Thoracic aorta (tissue), 2 donors: ENCODE data around the gene ADAMTS13. TPM values are rescaled to one million over a fixed set of nuclear protein-coding genes. Genes with fewer than 3 reads are reported as not detected.

Source experiments
- ATAC-seq: fragments of 150-250 bp; one replicate; pipeline ENCODE4 v1.8.0; 2017; ENCODE audit warnings: low read depth; ENCODE audit not compliant: insufficient number of reproducible peaks, low FRiP score
- DNase-seq: peaks from one replicate; pipeline ENCODE4 v3.0.0-alpha.2; 2020; ENCODE audit warnings: low spot score
- H3K27ac ChIP-seq, 2 donors: fragments of 200-600 bp; sonication (generic); 1 replicate in 1 of 2; 2 replicates in 1 of 2; pipeline ENCODE4 v1.5.1; 2016; ENCODE audit warnings: mild to moderate bottlenecking in 2 of 2, moderate library complexity in 2 of 2
- H3K27me3 ChIP-seq: fragments of 200-600 bp; sonication (generic); replicated peaks from 2 replicates; pipeline ENCODE4 v1.6.0; 2016; ENCODE audit warnings: mild to moderate bottlenecking; ENCODE audit not compliant: insufficient read depth
- H3K36me3 ChIP-seq: fragments of 200-600 bp; sonication (generic); one replicate; pipeline ENCODE4 v1.5.1; 2016
- H3K4me1 ChIP-seq, 2 donors: fragments of 200-600 bp; sonication (generic); 1 replicate in 1 of 2; 2 replicates in 1 of 2; pipeline versions ENCODE4 v1.5.1 to v1.6.0; 2016; ENCODE audit warnings: low read depth in 2 of 2, mild to moderate bottlenecking in 1 of 2; ENCODE audit not compliant: control insufficient read depth in 1 of 2
- H3K4me3 ChIP-seq: fragments of 200-600 bp; sonication (generic); 2 replicates; pipeline ENCODE4 v1.5.1; 2016; ENCODE audit warnings: mild to moderate bottlenecking
- H3K9me3 ChIP-seq: fragments of 200-600 bp; sonication (generic); 2 replicates; pipeline ENCODE4 v1.5.1; 2016
- CTCF ChIP-seq: fragments of 200-600 bp; sonication (generic); IDR thresholded peaks from one replicate; pipeline ENCODE4 v1.5.1; 2019; ENCODE audit warnings: antibody characterized with exemption
- total RNA-seq, 2 donors: library from RNA; depleted of rRNA; stranded (reverse); fragments of >200 nt; gene quantifications; one replicate each; pipeline versions ENCODE4 v1.1.0 to v1.2.3, GENCODE V29; 2016

Gene ADAMTS13
- total RNA-seq, 2 donors from 2014 or later: 1.3 to 6.0 TPM

- no peak for TF ChIP-seq CTCF
- Histone ChIP-seq H3K36me3 (peaks cover 8% of the 10 kb centered on the region), H3K27ac (no peak overlapping the region), H3K4me1 (peaks cover 0 to 11% of the 10 kb centered on the region in 2 donors), H3K27me3 (no peaks in the 10 kb centered on the region), H3K9me3 (no peaks in the 10 kb centered on the region), H3K4me3 (no peak overlapping the region)
- no peak for ATAC-seq
- no peak for DNase-seq
These were observed 41.9 kb downstream of the ADAMTS13 start for GRCh38 chr9:133463864-133464615.

GRCh38 chr9:133464638-133465037 is 42.5 kb downstream of the ADAMTS13 start:
- Histone ChIP-seq H3K4me1 (peaks cover 0 to 8% of the 10 kb centered on the region in 2 donors), H3K36me3 (peaks cover 8% of the 10 kb centered on the region), H3K4me3 (no peak overlapping the region), H3K27me3 (no peaks in the 10 kb centered on the region), H3K27ac (no peak overlapping the region), H3K9me3 (no peaks in the 10 kb centered on the region)
- ATAC-seq (no peak), DNase-seq (no peak)
- no peak for TF ChIP-seq CTCF

- H3K9me3 ChIP-seq: no peaks in the 10 kb centered on the region
- DNase-seq: no peak
- peaks cover 8% of the 10 kb centered on the region for H3K36me3 ChIP-seq
- TF ChIP-seq CTCF: no peak
- H3K27me3 ChIP-seq: no peaks in the 10 kb centered on the region
- peaks cover 0 to 3% of the 10 kb centered on the region in 2 donors for H3K4me1 ChIP-seq
- no peak overlapping the region for H3K27ac ChIP-seq
- H3K4me3 ChIP-seq: no peak overlapping the region
- ATAC-seq: no peak
These were observed 43.8 kb downstream of the ADAMTS13 start for GRCh38 chr9:133465984-133466383.

GRCh38 chr9:133467101-133467500 is 44.9 kb downstream of the ADAMTS13 start:
- no peaks in the 10 kb centered on the region for H3K27me3 ChIP-seq
- no peak for DNase-seq
- no peaks in the 10 kb centered on the region for H3K9me3 ChIP-seq
- no peak overlapping the region for H3K27ac ChIP-seq
- no peak overlapping the region for H3K4me3 ChIP-seq
- ATAC-seq: no peak
- TF ChIP-seq CTCF: no peak
- no peaks in the 10 kb centered on the region for H3K4me1 ChIP-seq
- peaks cover 8% of the 10 kb centered on the region for H3K36me3 ChIP-seq

GRCh38 chr9:133468374-133468773 is 46.2 kb downstream of the ADAMTS13 start:
- Histone ChIP-seq H3K9me3 (no peaks in the 10 kb centered on the region), H3K4me1 (no peaks in the 10 kb centered on the region), H3K36me3 (peaks cover 8% of the 10 kb centered on the region), H3K4me3 (no peak overlapping the region), H3K27ac (no peak overlapping the region), H3K27me3 (no peaks in the 10 kb centered on the region)
- ATAC-seq (no peak), DNase-seq (no peak)
- TF ChIP-seq CTCF: no peak
